Stimulated activated CD8-positive, alpha-beta memory T cell treated with anti-CD3 and anti-CD28 coated beads, Interleukin-12 subunit alpha, Interleukin-12 subunit beta, amount 100 ng/mL, for 24 hours (primary cell): ENCODE results near the gene TAX1BP1.
A peak's percentile ranks its signal among the peaks of the same experiment; 100 is the strongest.
"Not testable (repeated sequence)": the region's sequence is repeated elsewhere in the genome, so short reads cannot be mapped to it uniquely, and the experiment has no call there.

Source experiments
- DNase-seq: peaks from one replicate; pipeline ENCODE4 v3.0.0-alpha.2; 2020; ENCODE audit errors: extremely low read depth

Gene TAX1BP1

DNA sequence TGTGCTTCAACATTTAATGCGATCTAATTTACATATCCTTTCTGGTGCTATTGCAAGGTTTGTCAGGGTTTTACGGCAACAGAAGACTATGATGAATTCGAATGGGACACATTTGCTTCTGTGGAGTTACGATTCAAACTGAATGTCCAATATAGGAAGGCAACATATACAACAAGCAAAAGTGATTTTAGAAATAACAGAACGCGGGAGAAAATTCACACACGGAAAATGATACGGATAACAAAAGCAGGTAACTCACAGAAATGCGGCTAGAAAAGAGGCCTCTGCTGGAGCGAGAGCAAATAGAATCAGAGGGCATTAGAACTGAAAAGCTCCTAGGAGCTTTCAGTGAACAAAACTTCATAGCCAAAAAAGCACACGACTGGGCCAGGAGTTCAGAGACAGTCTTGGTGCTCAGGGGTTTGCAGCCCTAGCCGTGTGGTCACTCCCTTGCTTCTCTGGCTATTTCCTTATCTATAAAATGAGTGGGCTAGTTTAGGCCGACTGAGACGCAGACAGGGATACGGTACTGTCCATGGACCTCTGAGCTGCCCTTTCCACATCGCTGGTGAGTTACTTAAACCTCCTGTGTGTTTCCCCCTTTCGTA, 557 bp upstream of the TAX1BP1 start:
- DNase-seq: no peak

DNA sequence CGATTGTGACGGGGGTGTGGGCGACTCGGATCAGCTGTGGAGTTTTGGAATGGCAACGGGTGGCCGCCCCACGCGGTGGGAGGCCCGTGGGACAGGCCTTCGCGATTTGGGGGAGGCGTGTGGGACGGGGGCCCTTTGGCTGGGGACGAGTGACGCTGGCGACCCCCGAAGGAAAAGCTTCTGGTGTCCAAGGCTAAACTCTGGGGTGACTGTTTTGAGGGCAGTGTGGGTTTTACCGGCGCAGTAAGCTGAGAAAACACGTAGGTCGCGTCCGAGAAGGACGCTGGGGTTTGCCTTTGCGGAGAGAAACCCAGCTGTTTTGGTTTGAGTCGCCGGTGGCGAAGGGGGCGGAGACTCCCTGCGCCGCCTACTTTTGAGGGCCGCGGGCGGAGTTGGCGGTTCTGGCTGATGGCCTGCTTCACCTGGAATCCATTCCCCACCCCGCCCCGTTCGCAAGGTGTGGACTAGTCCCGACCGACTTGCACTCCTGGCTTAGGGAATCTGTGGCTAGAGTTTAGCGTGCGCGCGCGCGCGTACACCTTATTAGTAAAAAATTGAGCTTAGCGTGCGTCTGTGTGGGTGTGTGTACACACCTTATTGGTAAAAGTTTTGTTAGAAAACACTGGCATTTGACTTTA, 606 bp downstream of the TAX1BP1 start:
- peak; percentile 66 for DNase-seq

GRCh38 chr7:27742091-27742710, 2.2 kb downstream of the TAX1BP1 start:
- not testable (repeated sequence) for DNase-seq

- DNase-seq: no peak
Observed at GRCh38 chr7:27745064-27745583, 5.2 kb downstream of the TAX1BP1 start.

GRCh38 chr7:27746486-27746885, 6.5 kb downstream of the TAX1BP1 start:
- no peak for DNase-seq

DNA sequence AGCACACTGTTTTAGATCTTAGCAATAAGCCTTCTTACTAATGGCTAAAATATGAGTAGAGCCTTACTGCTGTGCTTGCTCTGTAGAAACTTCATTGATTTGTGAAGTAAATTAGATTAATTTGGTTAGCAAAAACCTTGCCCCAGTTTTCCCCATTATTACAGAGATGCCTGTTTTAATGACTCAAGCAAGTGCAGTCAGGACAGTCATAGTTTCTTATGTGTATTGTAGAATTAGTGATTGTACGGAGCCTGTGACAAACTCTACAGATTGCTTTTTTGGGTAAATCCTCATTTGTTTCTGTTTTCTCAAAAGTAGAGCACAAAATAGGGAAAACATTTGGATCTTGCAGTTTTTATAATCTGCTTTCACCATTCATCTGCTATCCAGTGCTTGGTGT, 7.0 kb downstream of the TAX1BP1 start:
- DNase-seq: no peak

DNA sequence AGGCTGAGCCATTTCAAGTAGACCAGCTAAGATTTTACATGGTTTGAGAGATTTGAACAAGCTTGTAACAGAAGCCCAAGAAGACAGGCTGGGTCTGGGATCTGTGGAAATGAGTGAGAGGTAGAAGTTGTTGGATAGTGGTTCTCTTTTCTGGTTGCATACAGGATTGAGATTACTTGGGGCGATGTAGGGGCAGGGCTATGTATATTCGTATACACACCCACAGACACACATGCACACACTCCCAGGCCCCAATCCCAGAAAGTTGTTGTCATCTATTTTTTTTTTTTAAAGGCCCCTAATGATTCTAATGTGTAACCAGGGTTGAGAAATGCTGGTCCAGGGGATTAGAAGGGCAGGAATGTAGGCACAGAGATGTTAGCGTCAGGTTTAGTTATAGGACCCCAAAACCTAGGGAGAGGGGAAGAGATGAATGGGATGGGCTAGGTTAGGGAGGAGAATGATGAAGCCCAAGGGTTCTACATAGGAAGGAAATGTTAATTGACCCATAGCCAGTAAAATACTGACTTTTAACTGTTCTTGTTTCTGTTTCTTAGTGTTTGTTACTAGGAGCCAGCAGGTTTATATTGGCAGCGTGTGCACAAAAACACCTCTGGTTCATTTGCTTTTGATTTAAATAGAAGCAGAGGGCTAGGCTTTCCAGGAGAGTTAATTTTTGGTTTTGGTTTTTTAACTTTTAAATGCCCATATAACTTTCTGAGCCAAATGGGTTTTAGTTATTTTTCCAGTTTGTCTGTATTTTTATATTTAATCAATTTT, 7.8 kb downstream of the TAX1BP1 start:
- DNase-seq: no peak

DNA sequence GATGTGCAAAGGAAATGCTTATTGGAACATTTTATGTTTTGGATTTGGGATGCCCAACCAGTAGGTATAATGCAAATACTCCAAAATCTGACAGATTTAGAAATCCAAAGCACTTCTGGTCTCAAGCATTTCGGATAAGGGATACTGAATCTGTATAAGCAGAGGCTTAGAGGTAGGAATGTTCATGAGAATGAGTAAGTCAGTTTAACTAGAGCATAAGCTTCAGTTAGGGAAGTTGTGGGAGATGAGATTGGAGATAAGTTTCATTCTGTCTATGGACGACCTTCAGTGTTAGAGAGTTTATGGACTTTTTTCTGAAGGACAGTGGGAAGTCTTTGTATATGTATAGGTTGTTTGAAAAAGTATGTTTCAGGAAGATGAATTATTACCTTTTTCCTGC, 10.4 kb downstream of the TAX1BP1 start:
- no peak for DNase-seq

- no peak for DNase-seq
Observed at GRCh38 chr7:27751888-27752660, 12.1 kb downstream of the TAX1BP1 start.

DNA sequence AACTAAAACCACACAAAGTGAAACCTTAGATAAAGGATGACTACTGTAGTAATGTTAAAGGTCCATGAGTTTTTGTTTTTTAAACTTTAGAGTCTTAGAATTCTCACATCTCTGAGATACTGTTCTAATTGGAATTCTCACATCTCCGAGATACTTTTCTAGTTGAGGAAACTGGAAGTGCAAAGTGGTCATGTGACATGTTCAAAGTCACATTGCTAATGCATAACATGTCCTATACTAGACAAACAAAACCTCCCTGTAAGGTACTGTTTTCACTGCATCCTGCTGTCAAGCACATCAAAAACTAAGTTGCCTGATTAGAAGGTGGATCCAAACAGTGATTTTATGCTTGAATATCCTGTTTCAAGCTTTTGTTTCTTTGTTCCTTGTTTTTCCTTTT, 13.9 kb downstream of the TAX1BP1 start:
- no peak for DNase-seq

- DNase-seq: no peak
Observed at GRCh38 chr7:27756298-27756697, 16.3 kb downstream of the TAX1BP1 start.

GRCh38 chr7:27759491-27759890, 19.5 kb downstream of the TAX1BP1 start:
- DNase-seq: no peak

GRCh38 chr7:27762062-27762461, 22.1 kb downstream of the TAX1BP1 start:
- no peak for DNase-seq

GRCh38 chr7:27763983-27764508, 24.1 kb downstream of the TAX1BP1 start:
- no peak for DNase-seq

GRCh38 chr7:27765841-27766240, 25.9 kb downstream of the TAX1BP1 start:
- DNase-seq: no peak

- DNase-seq: no peak
Observed at GRCh38 chr7:27767374-27767773, 27.4 kb downstream of the TAX1BP1 start.

DNA sequence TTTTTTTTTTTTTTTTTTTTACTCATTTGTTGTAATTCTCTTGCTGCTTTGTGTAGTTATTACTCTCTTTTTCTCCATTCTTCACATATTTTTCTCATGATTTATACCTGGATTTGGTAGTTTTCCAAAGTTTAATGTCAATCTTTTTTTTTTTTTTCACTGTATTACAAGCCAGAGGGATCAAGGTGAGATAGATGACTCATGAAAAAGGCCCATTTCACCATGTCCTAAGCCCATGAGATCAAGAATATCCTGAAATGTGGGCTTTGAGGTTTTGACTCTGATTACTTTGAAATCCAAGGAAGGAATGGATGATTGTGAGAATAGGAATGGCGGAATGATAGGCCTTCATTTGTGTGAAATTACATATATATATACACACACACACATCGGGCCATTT, 31.1 kb downstream of the TAX1BP1 start:
- DNase-seq: no peak

- no peak for DNase-seq
Observed at GRCh38 chr7:27774717-27775328, 34.9 kb downstream of the TAX1BP1 start.

- DNase-seq: no peak
Observed at GRCh38 chr7:27775782-27776181, 35.8 kb downstream of the TAX1BP1 start.

- no peak for DNase-seq
Observed at GRCh38 chr7:27777662-27778061, 37.7 kb downstream of the TAX1BP1 start.

- no peak for DNase-seq
Observed at GRCh38 chr7:27779873-27780272, 39.9 kb downstream of the TAX1BP1 start.
